DOHH2 (cell line): ENCODE data around the gene SLC34A3.

ENCODE experiments used
- CTCF ChIP-seq: fragments of 200-600 bp; sonication (generic); IDR thresholded peaks from one replicate; pipeline ENCODE4 v1.5.1; 2014; ENCODE audit warnings: antibody characterized with exemption, mild to moderate bottlenecking, low read depth, low read length; ENCODE audit not compliant: poor library complexity, severe bottlenecking
- EZH2phosphoT487 ChIP-seq: fragments of 200-600 bp; sonication (generic); IDR thresholded peaks from 2 replicates; pipeline ENCODE4 v1.6.1; 2017; ENCODE audit warnings: borderline replicate concordance, mild to moderate bottlenecking, antibody characterized with exemption, low read length, moderate library complexity, mixed read lengths

DNA sequence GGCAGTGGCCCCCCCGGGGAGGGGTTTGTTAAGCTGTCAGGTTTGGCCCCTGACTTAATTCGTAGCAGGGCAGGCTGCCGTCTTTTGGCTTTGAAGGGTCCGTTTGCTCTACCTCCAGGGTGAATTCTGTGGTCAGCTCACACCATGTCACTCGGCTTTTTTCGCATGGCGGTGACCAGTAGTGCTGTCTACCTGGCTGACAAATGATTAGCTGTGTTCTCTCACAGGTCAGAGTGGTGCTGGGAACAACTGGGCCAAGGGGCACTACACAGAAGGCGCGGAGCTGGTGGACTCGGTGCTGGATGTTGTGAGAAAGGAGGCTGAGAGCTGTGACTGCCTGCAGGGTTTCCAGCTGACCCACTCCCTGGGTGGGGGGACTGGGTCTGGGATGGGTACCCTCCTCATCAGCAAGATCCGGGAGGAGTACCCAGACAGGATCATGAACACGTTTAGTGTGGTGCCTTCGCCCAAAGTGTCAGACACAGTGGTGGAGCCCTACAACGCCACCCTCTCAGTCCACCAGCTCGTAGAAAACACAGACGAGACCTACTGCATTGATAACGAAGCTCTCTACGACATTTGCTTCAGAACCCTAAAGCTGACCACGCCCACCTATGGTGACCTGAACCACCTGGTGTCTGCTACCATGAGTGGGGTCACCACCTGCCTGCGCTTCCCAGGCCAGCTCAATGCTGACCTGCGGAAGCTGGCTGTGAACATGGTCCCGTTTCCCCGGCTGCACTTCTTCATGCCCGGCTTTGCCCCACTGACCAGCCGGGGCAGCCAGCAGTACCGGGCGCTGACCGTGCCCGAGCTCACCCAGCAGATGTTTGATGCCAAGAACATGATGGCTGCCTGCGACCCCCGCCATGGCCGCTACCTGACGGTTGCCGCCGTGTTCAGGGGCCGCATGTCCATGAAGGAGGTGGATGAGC, 11.8 kb downstream of the SLC34A3 start:
- no peak for TF ChIP-seq CTCF
- TF ChIP-seq EZH2phosphoT487 = no peak
